Tibial nerve (tissue), 4 donors: Measurements from ENCODE around the gene TIMM23. TPM values are rescaled to one million over a fixed set of nuclear protein-coding genes. Genes with fewer than 3 reads are reported as not detected.

Source experiments
- DNase-seq, 2 donors: peaks; one replicate each; pipeline ENCODE4 v3.0.0-alpha.2; 2019; ENCODE audit warnings: low spot score in 2 of 2
- H3K27ac ChIP-seq, 4 donors: fragments of 200-600 bp; sonication (generic) in 3 of 4; one replicate each; pipeline ENCODE4 v1.5.1; 2017 to 2019; ENCODE audit warnings: mild to moderate bottlenecking in 1 of 4
- H3K27me3 ChIP-seq, 2 donors: fragments of 200-600 bp; sonication (generic) in 1 of 2; one replicate each; pipeline versions ENCODE4 v1.5.1 to v1.6.0; 2017 to 2019
- H3K36me3 ChIP-seq, 3 donors: fragments of 200-600 bp; sonication (generic); one replicate each; pipeline ENCODE4 v1.5.1; 2018 to 2019
- H3K4me1 ChIP-seq, 4 donors: fragments of 200-600 bp; sonication (generic) in 3 of 4; one replicate each; pipeline ENCODE4 v1.5.1; 2017 to 2019
- H3K4me3 ChIP-seq, 4 donors: fragments of 200-600 bp; sonication (generic) in 3 of 4; one replicate each; pipeline ENCODE4 v1.5.1; 2017 to 2019; ENCODE audit warnings: mild to moderate bottlenecking in 1 of 4, moderate library complexity in 1 of 4
- H3K9me3 ChIP-seq, 4 donors: fragments of 200-600 bp; sonication (generic) in 3 of 4; one replicate each; pipeline ENCODE4 v1.5.1; 2017 to 2019
- CTCF ChIP-seq, 5 experiments: fragments of 200-600 bp in 3 of 5; fragments of 450-650 bp in 2 of 5; sonication (generic) in 3 of 5; IDR thresholded peaks; one replicate each; pipeline ENCODE4 v1.5.1; 2016 to 2019; ENCODE audit warnings: antibody characterized with exemption in 5 of 5, mild to moderate bottlenecking in 3 of 5, moderate library complexity in 2 of 5
- EP300 ChIP-seq, 2 donors: sonication (generic); formaldehyde crosslinking; IDR thresholded peaks; one replicate each; pipeline ENCODE4 v1.6.1; 2017; ENCODE audit warnings: antibody characterized with exemption in 2 of 2, mild to moderate bottlenecking in 1 of 2
- POLR2A ChIP-seq, 2 donors: fragments of 450-650 bp; IDR thresholded peaks; one replicate each; pipeline ENCODE4 v1.6.1; 2017; ENCODE audit warnings: antibody characterized with exemption in 2 of 2, mild to moderate bottlenecking in 2 of 2, moderate library complexity in 2 of 2
- WGBS, 2 donors: methylation state at CpG; one replicate each; pipeline ENCODE4 v1.1.5; 2018; 5-methylcytosine and 5-hydroxymethylcytosine counted together
- small RNA-seq: library from RNA; depleted of rRNA; stranded (forward); fragments of <200 nt; gene quantifications from one replicate; pipeline ENCODE3, GENCODE V24; 2016
- total RNA-seq, 4 donors: library from RNA; depleted of rRNA; stranded (reverse); fragments of >200 nt; gene quantifications; one replicate each; pipeline ENCODE4 v1.1.0, GENCODE V29; 2016

TIMM23 gene
- total RNA-seq, 4 donors from 2014 or later: 29.6 to 42.9 (median 35.7) TPM

GRCh38 chr10:46052057-46052790 lies 79.9 kb downstream of the TIMM23 start:
- 52 to 55% methylated on average over 7 of the region's 7 CpGs for whole genome bisulfite sequencing, 2 donors
- no peak overlapping the region for H3K4me3 ChIP-seq
- no peaks in the 10 kb centered on the region for H3K27me3 ChIP-seq

GRCh38 chr10:46052791-46053375 lies 80.6 kb downstream of the TIMM23 start:
- TF ChIP-seq POLR2A (IDR thresholded peaks at IDR 0.05) (no peak), EP300 (IDR thresholded peaks at IDR 0.05) (no peak), CTCF (IDR thresholded peaks at IDR 0.05) (no peak)
- Histone ChIP-seq H3K4me1 (no peaks in the 10 kb centered on the region), H3K27me3 (no peaks in the 10 kb centered on the region), H3K27ac (no peak overlapping the region), H3K4me3 (no peak overlapping the region), H3K9me3 (no peaks in the 10 kb centered on the region), H3K36me3 (no peaks in the 10 kb centered on the region)
- 75 to 87% methylated on average over 6 of the region's 6 CpGs for WGBS, 2 donors
- no peak for DNase-seq

More at GRCh38 chr10:46052057-46052790, 79.9 kb downstream of the TIMM23 start:
- no peak overlapping the region for H3K27ac ChIP-seq
- no peaks in the 10 kb centered on the region for H3K4me1 ChIP-seq
- TF ChIP-seq CTCF (IDR thresholded peaks at IDR 0.05): no peak
- no peak for TF ChIP-seq POLR2A (IDR thresholded peaks at IDR 0.05)
- TF ChIP-seq EP300 (IDR thresholded peaks at IDR 0.05): no peak
- no peaks in the 10 kb centered on the region for H3K36me3 ChIP-seq
- no peaks in the 10 kb centered on the region for H3K9me3 ChIP-seq
- no peak for DNase-seq

Small RNA genes lying within 50 kb of the gene (small RNA-seq; reads per million reads assigned to genes)
- not detected for gene SNORA74C-1

Other genes starting within 250 kb of the TIMM23 start
- gene WASHC2C, start 245.2 kb upstream of the TIMM23 start, total RNA-seq: 10 to 100 TPM; 36.7 to 41.1 (median 38.0) TPM
- gene AGAP4, start 125.0 kb upstream of the TIMM23 start, total RNA-seq: 10 to 100 TPM; 12.2 to 31.5 (median 20.9) TPM
- gene NCOA4, start 58.1 kb downstream of the TIMM23 start, total RNA-seq: 100 to 1,000 TPM in 3 of 4 donors, 10 to 100 TPM in 1; 84.3 to 135 (median 113) TPM
- not detected for gene MSMB, start 73.8 kb downstream of the TIMM23 start, total RNA-seq